Psoas muscle (tissue), 8 donors: Measurements from ENCODE around the gene LDLRAD4. TPM values are rescaled to one million over a fixed set of nuclear protein-coding genes. Genes with fewer than 3 reads are reported as not detected.

Experiments used
- ATAC-seq, 4 donors: fragments of 200-7000 bp; cut with Tn5 transposase; one replicate each; pipeline ENCODE4 v1.9.1; 2020; ENCODE audit warnings: moderate library complexity in 3 of 4, mild to moderate bottlenecking in 2 of 4
- DNase-seq, 2 donors: peaks; one replicate each; pipeline ENCODE4 v3.0.0-alpha.2; 2020
- H3K27ac ChIP-seq: fragments of 200-600 bp; one replicate; pipeline ENCODE4 v1.8.0; 2022
- H3K27me3 ChIP-seq, 3 donors: fragments of 200-600 bp in 1 of 3; one replicate each; pipeline versions ENCODE4 v1.6.1 to v1.8.0; 2013 to 2022; ENCODE audit warnings: low read length in 2 of 3, mild to moderate bottlenecking in 2 of 3, moderate library complexity in 1 of 3; ENCODE audit not compliant: insufficient read depth in 3 of 3
- H3K36me3 ChIP-seq, 2 donors: fragments of 200-600 bp in 1 of 2; one replicate each; pipeline versions ENCODE4 v1.6.1 to v1.8.0; 2013 to 2022; ENCODE audit warnings: low read depth in 1 of 2, mild to moderate bottlenecking in 1 of 2, moderate library complexity in 1 of 2; ENCODE audit not compliant: insufficient read depth in 1 of 2
- H3K4me1 ChIP-seq: fragments of 200-600 bp; one replicate; pipeline ENCODE4 v1.8.0; 2022
- H3K4me3 ChIP-seq: fragments of 200-600 bp; one replicate; pipeline ENCODE4 v1.8.0; 2022; ENCODE audit warnings: mild to moderate bottlenecking
- H3K9me3 ChIP-seq: fragments of 200-600 bp; one replicate; pipeline ENCODE4 v1.8.0; 2022
- CTCF ChIP-seq: fragments of 200-600 bp; IDR thresholded peaks from one replicate; pipeline ENCODE4 v1.8.0; 2022; ENCODE audit warnings: antibody characterized with exemption
- WGBS, 3 donors: extraction: QIAGEN DNeasy Blood & Tissue Kit; methylation state at CpG; one replicate each; pipeline versions ENCODE4 v1.1.6 to v1.1.7; 2013; 5-methylcytosine and 5-hydroxymethylcytosine counted together
- intact Hi-C, 2 donors: fragments of 100-400 bp; cut with DNase I; formaldehyde crosslinking; loops; one replicate each; pipeline versions ENCODE4 v1.11.0 to v1.14.2; 2022
- polyA plus RNA-seq, 3 donors: library from polyadenylated mRNA; stranded (reverse); fragments of 200-250 nt; gene quantifications; one replicate each; pipeline ENCODE4 v1.2.3, GENCODE V29; 2013
- total RNA-seq, 4 donors: library from RNA; stranded (reverse); fragmentation: NEBNext Ultra II Directional in 2 of 4; extraction: Animal tissue kit (Norgen Biotek cat#: 25700) in 2 of 4; gene quantifications; one replicate each; pipeline versions ENCODE4 v1.2.1 to v1.2.4, GENCODE V29; 2021 to 2023
- donor health status: healthy with polysubstance abuse.
- donor health status: DM: no; HTN: no; CAD: no; lungs with moderate emphysema.
- donor health status: Bipolar disorder and iron deficiency.
- donor health status: healthy.
- donor health status: DM: yes; HTN: yes; CAD: no.
- donor health status: DM: no; HTN: no; CAD: no.
- donor health status: DM: no; HTN: no; CAD: no.
- donor health status: DM: yes; HTN: yes; CAD: no.

The LDLRAD4 gene
- total and polyA plus RNA-seq, 7 donors, result 1.8 to 13.9 (median 3.8) TPM

GRCh38 chr18:13485182-13485581 is 266.6 kb downstream of the LDLRAD4 start:
- intact Hi-C loops, result no loop called here
- Histone ChIP-seq H3K4me1 (no peaks in the 10 kb centered on the region), H3K9me3 (no peaks in the 10 kb centered on the region), H3K36me3 (peaks cover 0 to 4% of the 10 kb centered on the region in 2 donors), H3K27me3 (no peaks in the 10 kb centered on the region), H3K27ac (no peak overlapping the region), H3K4me3 (no peak overlapping the region)
- WGBS, 3 donors, result 69 to 75% (median 69%) methylated on average over 6 of the region's 6 CpGs
- no peak for ATAC-seq
- no peak for TF ChIP-seq CTCF
- no peak for DNase-seq

GRCh38 chr18:13485604-13486003 is 267.0 kb downstream of the LDLRAD4 start:
- no peak for TF ChIP-seq CTCF
- no peaks in the 10 kb centered on the region for H3K4me1 ChIP-seq
- H3K4me3 ChIP-seq, result no peak overlapping the region
- 96 to 98% (median 97%) methylated on average over 7 of the region's 7 CpGs for WGBS, 3 donors
- ATAC-seq (no peak), DNase-seq (no peak)
- no peaks in the 10 kb centered on the region for H3K9me3 ChIP-seq
- intact Hi-C loops, result no loop called here
- H3K36me3 ChIP-seq, result peaks cover 0 to 4% of the 10 kb centered on the region in 2 donors
- no peaks in the 10 kb centered on the region for H3K27me3 ChIP-seq
- H3K27ac ChIP-seq, result no peak overlapping the region

GRCh38 chr18:13486284-13486683 is 267.7 kb downstream of the LDLRAD4 start:
- no peaks in the 10 kb centered on the region for H3K27me3 ChIP-seq
- 91 to 96% (median 93%) methylated on average over 5 of the region's 5 CpGs for WGBS, 3 donors
- no peak overlapping the region for H3K4me3 ChIP-seq
- intact Hi-C loops, result no loop called here
- H3K4me1 ChIP-seq, result no peaks in the 10 kb centered on the region
- H3K36me3 ChIP-seq, result peaks cover 0 to 4% of the 10 kb centered on the region in 2 donors
- ATAC-seq (no peak), DNase-seq (no peak)
- no peak for TF ChIP-seq CTCF
- H3K9me3 ChIP-seq, result no peaks in the 10 kb centered on the region
- H3K27ac ChIP-seq, result no peak overlapping the region

- ATAC-seq (no peak), DNase-seq (no peak)
- no peak overlapping the region for H3K4me3 ChIP-seq
- no peaks in the 10 kb centered on the region for H3K9me3 ChIP-seq
- WGBS, 3 donors, result 69 to 75% (median 73%) methylated on average over 9 of the region's 9 CpGs
- H3K36me3 ChIP-seq, result peaks cover 0 to 4% of the 10 kb centered on the region in 2 donors
- H3K4me1 ChIP-seq, result no peaks in the 10 kb centered on the region
- H3K27me3 ChIP-seq, result no peaks in the 10 kb centered on the region
- H3K27ac ChIP-seq, result no peak overlapping the region
- intact Hi-C loops, result no loop called here
- no peak for TF ChIP-seq CTCF
Measured at GRCh38 chr18:13486686-13487085, 268.1 kb downstream of the LDLRAD4 start.

GRCh38 chr18:13487237-13487636 is 268.7 kb downstream of the LDLRAD4 start:
- TF ChIP-seq CTCF, result no peak
- no peaks in the 10 kb centered on the region for H3K9me3 ChIP-seq
- no peak overlapping the region for H3K27ac ChIP-seq
- H3K4me3 ChIP-seq, result no peak overlapping the region
- DNase-seq, result no peak
- H3K36me3 ChIP-seq, result peaks cover 0 to 4% of the 10 kb centered on the region in 2 donors
- no peaks in the 10 kb centered on the region for H3K27me3 ChIP-seq
- WGBS, 3 donors, result 73 to 89% (median 83%) methylated on average over 7 of the region's 7 CpGs
- intact Hi-C loops, result no loop called here
- no peak for ATAC-seq
- H3K4me1 ChIP-seq, result no peaks in the 10 kb centered on the region
